CD1c-positive myeloid dendritic cell (primary cell): Measurements from ENCODE around the gene FOXB1.

Experiments used
- DNase-seq: peaks from one replicate; pipeline ENCODE4 v3.0.0-alpha.2; 2016; ENCODE audit errors: extremely low spot score

FOXB1 gene

GRCh38 chr15:59998950-59999611, 5.0 kb upstream of the FOXB1 start:
- no peak for DNase-seq

- no peak for DNase-seq
Observed at GRCh38 chr15:59999612-60000112, 4.4 kb upstream of the FOXB1 start.

GRCh38 chr15:60000113-60000823, 3.8 kb upstream of the FOXB1 start:
- no peak for DNase-seq

- no peak for DNase-seq
Observed at GRCh38 chr15:60000824-60001609, 3.1 kb upstream of the FOXB1 start.

GRCh38 chr15:60001610-60002527, 2.2 kb upstream of the FOXB1 start:
- no peak for DNase-seq

- DNase-seq = no peak
Observed at GRCh38 chr15:60002528-60003218, 1.4 kb upstream of the FOXB1 start.

- DNase-seq = no peak
Observed at GRCh38 chr15:60003243-60004008, 685 bp upstream of the FOXB1 start.

- DNase-seq = no peak
Observed at GRCh38 chr15:60004846-60005351, 788 bp downstream of the FOXB1 start.

- DNase-seq = no peak
Observed at GRCh38 chr15:60005352-60006202, 1.5 kb downstream of the FOXB1 start.

GRCh38 chr15:60006203-60006862, 2.2 kb downstream of the FOXB1 start:
- peak; percentile 31 for DNase-seq

- no peak for DNase-seq
Observed at GRCh38 chr15:60006873-60007272, 2.8 kb downstream of the FOXB1 start.

GRCh38 chr15:60009124-60009960, 5.2 kb downstream of the FOXB1 start:
- no peak for DNase-seq

- no peak for DNase-seq
Observed at GRCh38 chr15:60009980-60010732, 6.0 kb downstream of the FOXB1 start.

GRCh38 chr15:60010858-60011257, 6.7 kb downstream of the FOXB1 start:
- DNase-seq = no peak

- no peak for DNase-seq
Observed at GRCh38 chr15:60012695-60013094, 8.6 kb downstream of the FOXB1 start.
